Muscle layer of colon (tissue), 2 donors: ENCODE data around the gene SCYL3.
"Not testable (repeated sequence)": the region's sequence is repeated elsewhere in the genome, so short reads cannot be mapped to it uniquely, and the experiment has no call there.

Experiments used
- H3K27ac ChIP-seq: one replicate; pipeline ENCODE4 v1.7.0; 2013; ENCODE audit warnings: low read depth, mild to moderate bottlenecking, low read length, moderate library complexity
- H3K27me3 ChIP-seq, 2 donors: one replicate each; pipeline ENCODE4 v1.7.0; 2013; ENCODE audit warnings: low read length in 2 of 2, mild to moderate bottlenecking in 2 of 2; ENCODE audit not compliant: insufficient read depth in 2 of 2, control insufficient read depth in 1 of 2
- H3K36me3 ChIP-seq: one replicate; pipeline ENCODE4 v1.7.0; 2013; ENCODE audit warnings: mild to moderate bottlenecking, low read length; ENCODE audit not compliant: insufficient read depth
- H3K4me1 ChIP-seq: one replicate; pipeline ENCODE4 v1.7.0; 2013; ENCODE audit warnings: mild to moderate bottlenecking, low read length; ENCODE audit not compliant: insufficient read depth
- H3K4me3 ChIP-seq, 2 donors: one replicate each; pipeline ENCODE4 v1.7.0; 2013; ENCODE audit warnings: low read length in 2 of 2, low read depth in 1 of 2, mild to moderate bottlenecking in 1 of 2, moderate library complexity in 1 of 2
- H3K9ac ChIP-seq: one replicate; pipeline ENCODE4 v1.7.0; 2013; ENCODE audit warnings: low read length
- H3K9me3 ChIP-seq: one replicate; pipeline ENCODE4 v1.7.0; 2013; ENCODE audit warnings: mild to moderate bottlenecking, low read length
- donor health status: abdominal sarcoma.
- donor health status: Adenocarcinoma of cecum.

The SCYL3 gene

GRCh38 chr1:169864531-169864930, 29.2 kb downstream of the SCYL3 start:
- H3K4me1 ChIP-seq, H3K9ac ChIP-seq, H3K27ac ChIP-seq, H3K9me3 ChIP-seq, H3K4me3 ChIP-seq, H3K27me3 ChIP-seq: not testable (repeated sequence)
- peaks cover 72% of the 10 kb centered on the region for H3K36me3 ChIP-seq

- Histone ChIP-seq H3K9me3 (no peaks in the 10 kb centered on the region), H3K27ac (no peak overlapping the region), H3K4me3 (no peak overlapping the region), H3K9ac (no peak overlapping the region), H3K36me3 (peaks cover 42% of the 10 kb centered on the region), H3K4me1 (no peaks in the 10 kb centered on the region), H3K27me3 (no peaks in the 10 kb centered on the region)
Observed at GRCh38 chr1:169860750-169861149, 32.9 kb downstream of the SCYL3 start.

DNA sequence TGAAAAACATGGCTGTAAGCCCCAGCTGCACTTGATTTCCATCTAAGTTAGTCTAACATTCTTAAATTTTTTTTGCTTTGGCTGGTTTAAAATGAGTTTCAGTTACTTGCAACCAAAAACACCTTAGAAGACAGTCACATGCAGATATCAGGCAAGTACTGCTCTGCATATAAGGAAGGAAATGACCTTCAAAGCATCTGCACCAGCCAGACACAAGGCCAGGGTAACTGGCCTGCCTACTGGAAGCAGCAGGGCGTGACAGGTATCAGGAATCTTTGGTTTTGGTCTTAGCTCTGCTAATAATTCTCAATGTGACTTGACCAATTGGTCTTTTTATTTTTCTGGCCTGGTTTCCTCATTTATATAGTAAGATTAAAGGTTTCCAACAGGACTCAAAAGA, 33.5 kb downstream of the SCYL3 start:
- Histone ChIP-seq H3K27me3 (no peaks in the 10 kb centered on the region), H3K36me3 (peaks cover 37% of the 10 kb centered on the region), H3K9me3 (no peaks in the 10 kb centered on the region), H3K27ac (no peak overlapping the region), H3K4me1 (no peaks in the 10 kb centered on the region), H3K4me3 (no peak overlapping the region), H3K9ac (no peak overlapping the region)

DNA sequence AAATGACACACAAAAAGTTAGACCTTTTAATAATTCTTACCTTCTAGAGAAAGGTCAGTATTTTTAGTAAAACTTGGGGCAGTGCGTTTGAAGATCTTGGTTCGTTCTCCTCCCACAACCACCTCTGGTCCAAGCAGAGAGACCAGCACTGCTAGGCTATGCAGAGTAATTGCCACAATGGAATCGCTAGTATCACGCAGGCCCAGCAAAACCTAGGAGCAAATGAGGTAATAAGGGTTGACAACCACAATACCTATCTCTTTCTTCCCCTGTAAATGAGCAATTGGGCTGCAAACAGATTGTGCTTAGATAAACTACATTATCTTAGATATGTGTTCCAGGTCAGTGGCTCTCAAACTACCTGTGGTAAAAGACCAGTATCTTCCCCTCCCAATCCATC, 34.7 kb downstream of the SCYL3 start:
- Histone ChIP-seq H3K9me3 (no peaks in the 10 kb centered on the region), H3K9ac (no peak overlapping the region), H3K27ac (no peak overlapping the region), H3K4me3 (no peak overlapping the region), H3K27me3 (no peaks in the 10 kb centered on the region), H3K36me3 (peaks cover 40% of the 10 kb centered on the region), H3K4me1 (no peaks in the 10 kb centered on the region)

- Histone ChIP-seq H3K27ac (no peak overlapping the region), H3K9me3 (no peaks in the 10 kb centered on the region), H3K4me1 (no peaks in the 10 kb centered on the region), H3K9ac (no peak overlapping the region), H3K4me3 (no peak overlapping the region), H3K27me3 (no peaks in the 10 kb centered on the region), H3K36me3 (peaks cover 40% of the 10 kb centered on the region)
Observed at GRCh38 chr1:169858467-169858866, 35.2 kb downstream of the SCYL3 start.

DNA sequence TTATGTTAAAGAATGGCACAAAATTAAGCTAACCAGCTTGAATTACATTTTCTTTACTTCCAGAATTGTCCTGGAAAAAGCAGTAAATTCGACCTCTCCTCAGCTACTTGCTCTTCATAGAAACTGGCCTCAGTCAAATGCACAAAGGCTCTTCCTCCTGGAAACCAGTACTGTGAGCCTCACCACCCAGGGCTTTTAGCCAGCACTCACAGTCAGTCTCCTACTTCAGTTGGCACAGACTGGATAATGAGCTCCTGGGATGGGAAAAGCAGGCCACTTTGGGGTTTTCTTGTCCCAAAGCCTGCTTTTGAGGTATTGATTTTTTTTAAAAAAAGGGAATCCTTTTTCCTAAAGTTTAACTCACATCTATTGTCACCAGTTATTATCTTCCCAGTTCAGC, 40.4 kb downstream of the SCYL3 start:
- Histone ChIP-seq H3K27me3 (no peaks in the 10 kb centered on the region), H3K9me3 (no peaks in the 10 kb centered on the region), H3K36me3 (peaks cover 49% of the 10 kb centered on the region), H3K4me3 (no peak overlapping the region), H3K27ac (no peak overlapping the region), H3K4me1 (no peaks in the 10 kb centered on the region), H3K9ac (no peak overlapping the region)

DNA sequence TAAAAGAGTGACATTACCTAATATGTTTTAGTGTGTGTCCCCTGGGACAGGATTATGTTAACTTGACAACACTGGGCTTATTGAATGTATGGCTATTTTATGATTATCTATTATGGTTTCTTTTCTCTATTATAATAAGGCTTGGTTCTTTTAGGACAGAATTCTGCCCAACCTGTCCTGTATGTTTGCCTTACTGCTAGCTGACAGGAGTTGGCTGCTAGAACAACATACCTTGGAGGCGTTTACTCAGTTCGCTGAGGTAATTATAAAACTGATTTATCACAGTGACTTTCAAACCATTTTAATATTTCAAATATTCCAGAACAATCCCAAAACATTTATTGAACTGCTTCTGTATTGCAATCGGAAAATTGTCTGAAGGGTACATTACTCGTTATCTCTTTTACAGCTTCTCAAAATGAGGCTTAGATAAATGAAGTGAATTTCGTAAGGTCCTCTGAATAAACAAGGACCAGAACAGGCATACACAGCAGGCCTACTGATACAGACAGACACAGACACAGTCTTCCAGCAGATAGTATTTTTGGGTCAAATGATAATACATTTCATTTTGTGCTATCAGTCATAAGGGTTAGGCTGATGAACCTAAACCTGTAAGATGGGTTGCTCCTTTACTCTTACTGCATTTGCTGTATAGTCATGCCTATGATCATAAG, 44.2 kb downstream of the SCYL3 start:
- Histone ChIP-seq H3K4me1 (no peaks in the 10 kb centered on the region), H3K9me3 (no peaks in the 10 kb centered on the region), H3K27me3 (no peaks in the 10 kb centered on the region), H3K27ac (no peak overlapping the region), H3K4me3 (no peak overlapping the region), H3K36me3 (peaks cover 52% of the 10 kb centered on the region), H3K9ac (no peak overlapping the region)

DNA sequence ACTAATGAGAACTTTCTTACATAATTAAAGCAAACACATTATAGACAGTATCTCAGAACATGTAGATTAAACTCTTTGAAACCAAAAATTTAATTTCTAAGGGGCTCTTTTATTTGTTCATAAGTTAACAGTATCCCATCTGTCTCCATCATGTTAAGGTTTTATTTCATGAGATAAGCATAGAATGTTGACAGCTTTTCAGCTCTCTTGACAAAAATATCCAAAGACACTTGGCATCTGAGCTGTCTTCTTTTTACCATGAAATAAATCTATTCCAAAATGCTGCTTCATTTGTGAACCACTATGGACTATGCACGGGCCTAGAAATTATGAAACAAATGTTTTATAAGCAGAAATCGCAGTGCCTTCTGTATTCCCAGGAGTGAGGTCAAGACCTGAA, 45.2 kb downstream of the SCYL3 start:
- no peaks in the 10 kb centered on the region for H3K9me3 ChIP-seq
- no peaks in the 10 kb centered on the region for H3K4me1 ChIP-seq

DNA sequence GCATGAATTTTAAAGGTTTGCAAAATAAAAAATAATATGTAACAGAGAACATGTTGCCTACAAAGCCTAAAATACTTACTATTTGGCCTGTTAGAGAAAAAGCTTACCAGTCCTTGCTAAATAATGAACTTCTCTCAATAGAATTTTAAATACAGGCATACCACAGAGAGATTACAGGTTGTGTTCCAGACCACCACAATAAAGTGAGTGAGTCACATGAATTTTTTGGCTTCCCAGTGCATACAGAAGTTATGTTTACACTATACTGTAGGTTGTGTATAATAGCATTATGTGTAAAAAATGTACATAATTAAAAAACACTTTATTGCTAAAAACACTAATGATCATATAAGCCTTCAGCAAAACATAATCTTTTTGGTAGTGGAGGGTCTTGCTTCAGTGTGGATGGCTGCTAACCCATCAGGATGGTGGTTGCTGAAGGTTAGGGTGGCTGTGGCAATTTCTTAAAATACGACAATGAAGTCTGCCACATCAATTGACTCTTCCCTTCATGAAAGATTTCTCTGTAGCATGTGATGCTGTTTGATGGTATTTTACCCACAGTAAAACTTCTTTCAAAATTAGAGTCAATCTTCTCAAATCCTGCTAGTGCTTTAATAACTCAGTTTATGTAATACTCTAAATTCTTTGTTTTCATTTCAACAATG, 48.6 kb downstream of the SCYL3 start:
- Histone ChIP-seq H3K4me1 (no peaks in the 10 kb centered on the region), H3K9ac (no peak overlapping the region), H3K9me3 (no peaks in the 10 kb centered on the region), H3K27ac (no peak overlapping the region), H3K27me3 (no peaks in the 10 kb centered on the region), H3K36me3 (peaks cover 33% of the 10 kb centered on the region), H3K4me3 (no peak overlapping the region)

More for the DNA sequence above, 45.2 kb downstream of the SCYL3 start:
- H3K4me3 ChIP-seq = no peak overlapping the region
- no peak overlapping the region for H3K9ac ChIP-seq
- H3K36me3 ChIP-seq = peaks cover 50% of the 10 kb centered on the region
- no peaks in the 10 kb centered on the region for H3K27me3 ChIP-seq
- no peak overlapping the region for H3K27ac ChIP-seq

DNA sequence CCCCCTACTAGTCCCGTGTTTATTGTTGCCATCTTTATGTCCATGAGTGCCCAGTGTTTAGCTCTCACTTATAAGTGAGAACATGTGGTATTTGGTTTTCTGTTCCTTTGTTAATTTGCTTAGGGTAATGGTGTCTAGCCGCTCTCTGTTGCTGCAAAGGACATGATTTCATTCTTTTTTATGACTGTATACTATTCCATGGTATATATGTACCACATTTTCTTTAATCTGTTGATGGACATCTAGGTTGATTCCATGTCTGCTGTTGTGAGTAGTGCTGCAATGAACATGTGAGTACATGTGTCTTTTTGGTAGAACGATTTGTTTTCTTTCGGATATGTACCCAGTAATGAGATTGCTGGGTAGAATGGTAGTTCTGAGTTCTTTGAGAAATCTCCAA, 54.8 kb downstream of the SCYL3 start:
- no peaks in the 10 kb centered on the region for H3K27me3 ChIP-seq
- no peak overlapping the region for H3K4me3 ChIP-seq
- no peak overlapping the region for H3K9ac ChIP-seq
- H3K27ac ChIP-seq = no peak overlapping the region
- H3K4me1 ChIP-seq = no peaks in the 10 kb centered on the region
- H3K9me3 ChIP-seq = no peaks in the 10 kb centered on the region
- H3K36me3 ChIP-seq = peaks cover 4% of the 10 kb centered on the region

DNA sequence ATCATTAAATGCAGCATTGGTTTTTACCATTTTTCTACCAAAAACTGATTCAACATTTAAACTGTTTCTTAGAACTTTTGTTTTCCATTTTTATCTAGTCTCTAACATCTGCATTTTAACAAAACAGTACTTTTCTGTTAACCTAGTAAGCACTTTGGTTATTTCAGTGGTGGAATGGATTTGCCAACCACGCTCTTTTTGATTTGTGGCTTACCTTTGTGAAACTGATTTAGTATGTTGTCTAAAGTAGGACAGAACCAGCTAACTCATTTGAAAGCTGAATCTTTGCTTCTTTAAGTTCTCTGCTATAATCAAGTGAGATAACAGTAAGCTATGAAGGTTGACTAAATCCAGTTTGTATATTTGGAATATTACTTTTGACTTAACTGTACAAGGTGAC, 57.5 kb downstream of the SCYL3 start:
- Histone ChIP-seq H3K36me3 (peaks cover 10% of the 10 kb centered on the region), H3K27ac (no peak overlapping the region), H3K4me1 (no peaks in the 10 kb centered on the region), H3K4me3 (no peak overlapping the region), H3K9ac (no peak overlapping the region), H3K9me3 (no peaks in the 10 kb centered on the region), H3K27me3 (no peaks in the 10 kb centered on the region)

DNA sequence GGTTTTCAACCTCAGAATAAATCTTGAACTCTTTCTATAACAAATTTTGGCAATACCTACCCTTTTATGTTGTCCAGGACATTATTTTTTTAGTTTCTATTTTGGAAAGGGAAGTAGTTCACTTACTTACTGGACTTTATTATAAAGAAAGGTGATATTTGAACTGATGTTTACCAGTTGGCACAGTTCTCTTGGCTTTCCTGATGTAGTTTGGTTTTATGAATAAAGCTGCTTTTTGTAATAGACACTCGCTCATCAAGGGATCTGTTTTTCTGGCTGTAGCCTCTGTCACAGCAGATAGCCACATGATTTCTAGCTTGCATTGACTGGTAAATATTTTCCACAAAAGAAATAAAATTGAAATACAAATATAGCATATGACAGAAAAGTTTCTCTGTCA, 58.0 kb downstream of the SCYL3 start:
- Histone ChIP-seq H3K9me3 (no peaks in the 10 kb centered on the region), H3K27me3 (no peaks in the 10 kb centered on the region), H3K9ac (no peak overlapping the region), H3K4me1 (no peaks in the 10 kb centered on the region), H3K27ac (no peak overlapping the region), H3K36me3 (peaks cover 11% of the 10 kb centered on the region), H3K4me3 (no peak overlapping the region)
